Erythroblast (primary cell): Measurements from ENCODE around the gene UBA5.

Experiments
- GATA1 ChIP-seq: IDR thresholded peaks from 2 replicates; pipeline ENCODE4 v1.6.1; 2011; ENCODE audit warnings: low read depth, mild to moderate bottlenecking, control low read depth, low read length, moderate library complexity
- POLR2A ChIP-seq: IDR thresholded peaks from 2 replicates; pipeline ENCODE4 v1.6.1; 2011; ENCODE audit warnings: mild to moderate bottlenecking, low read length

GRCh38 chr3:132721479-132722164 is 61.5 kb downstream of the UBA5 start:
- no peak for TF ChIP-seq POLR2A
- TF ChIP-seq GATA1, result no peak
